ENCODE data around the gene MACROD2. TPM values are rescaled to one million over a fixed set of nuclear protein-coding genes. Genes with fewer than 3 reads are reported as not detected.

Gene MACROD2
- total and polyA plus RNA-seq, 11 donors, result 0.54 to 5.4 (median 2.4) TPM

GRCh38 chr20:14859627-14860026 is 864.3 kb downstream of the MACROD2 start:
- no peak for TF ChIP-seq POLR2A (IDR thresholded peaks at IDR 0.05)
- TF ChIP-seq CTCF (IDR thresholded peaks at IDR 0.05), result no peak
- Histone ChIP-seq H3K27ac (no peak overlapping the region), H3K4me1 (no peaks in the 10 kb centered on the region), H3K4me3 (no peak overlapping the region), H3K9me3 (no peaks in the 10 kb centered on the region), H3K27me3 (no peaks in the 10 kb centered on the region), H3K36me3 (no peaks in the 10 kb centered on the region)
- intact Hi-C loops (cut with DNase I), result loop anchor here in 1 of 10 donors (10.0 kb wide), 1 partner anchor 55 kb away; no protein-coding TSS in a partner anchor
- DNase-seq (no peak), ATAC-seq (no peak)

DNA sequence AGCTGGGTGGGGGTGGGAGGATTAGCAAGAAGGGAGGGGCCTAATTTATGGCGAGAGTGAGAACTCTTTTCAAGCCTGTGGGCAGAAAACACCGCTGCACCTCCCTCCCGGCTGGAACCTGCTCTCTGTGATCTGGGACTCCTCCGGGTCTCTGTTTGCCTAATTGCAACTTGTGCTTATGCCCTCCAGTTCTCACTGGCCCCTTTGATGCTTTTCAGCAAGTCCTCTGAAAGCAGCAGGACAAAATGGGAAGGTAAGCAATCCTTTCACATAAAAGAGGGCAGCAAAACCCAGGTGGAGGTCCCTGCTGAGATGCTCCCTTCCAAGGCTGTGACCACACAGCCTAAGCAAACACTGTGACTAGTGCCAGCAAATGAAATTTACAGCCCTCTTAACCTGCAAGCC is 865.1 kb downstream of the MACROD2 start:
- TF ChIP-seq CTCF (IDR thresholded peaks at IDR 0.05) (no peak), POLR2A (IDR thresholded peaks at IDR 0.05) (no peak)
- H3K4me1 ChIP-seq, result no peaks in the 10 kb centered on the region
- H3K9me3 ChIP-seq, result no peaks in the 10 kb centered on the region
- DNase-seq (no peak), ATAC-seq (no peak)
- no peak overlapping the region for H3K27ac ChIP-seq
- H3K27me3 ChIP-seq, result no peaks in the 10 kb centered on the region
- no peaks in the 10 kb centered on the region for H3K36me3 ChIP-seq
- WGBS, 4 donors, result 28 to 42% (median 35%) methylated on average over 4 of the region's 4 CpGs
- no peak overlapping the region for H3K4me3 ChIP-seq
- intact Hi-C loops (cut with DNase I), result loop anchor here in 1 of 10 donors (10.0 kb wide), 1 partner anchor 54 kb away; no protein-coding TSS in a partner anchor

DNA sequence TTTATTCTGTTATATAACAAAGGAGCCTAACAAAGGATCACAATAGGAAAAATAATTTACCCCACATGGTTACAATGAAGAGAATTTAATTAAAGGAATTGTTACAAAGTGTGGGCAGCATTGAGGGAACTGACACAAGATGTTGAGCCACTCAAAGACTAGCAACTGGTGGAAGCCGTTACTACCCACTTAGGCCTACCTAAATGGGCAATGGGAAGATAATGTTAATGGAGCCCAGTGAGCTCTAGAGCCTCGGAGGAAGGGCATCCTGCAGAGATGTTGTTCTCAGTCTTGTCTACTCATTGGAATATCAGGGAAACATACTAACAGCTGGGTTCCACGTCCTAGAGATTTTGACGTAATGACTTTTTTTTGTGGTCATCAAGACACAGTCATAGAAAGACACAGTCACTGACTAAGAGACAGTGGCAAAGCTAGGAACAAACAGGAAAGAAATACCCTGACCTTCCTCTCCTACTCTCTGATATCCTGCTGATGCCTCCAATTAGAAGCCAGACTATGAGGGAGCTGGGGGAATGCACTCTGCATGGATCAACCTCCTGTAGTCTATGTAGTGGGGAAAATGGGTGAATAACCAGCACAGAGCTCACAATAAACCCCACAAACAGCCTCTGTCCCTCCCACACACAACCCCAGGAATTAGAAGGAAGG is 865.8 kb downstream of the MACROD2 start:
- H3K27ac ChIP-seq, result no peak overlapping the region
- intact Hi-C loops (cut with DNase I), result loop anchor here in 1 of 10 donors (10.0 kb wide), 1 partner anchor 54 kb away; no protein-coding TSS in a partner anchor
- no peak for DNase-seq
- no peak for ATAC-seq
- no peak overlapping the region for H3K4me3 ChIP-seq
- WGBS, 4 donors, result 79 to 87% (median 80%) methylated on average over 4 of the region's 4 CpGs
- TF ChIP-seq POLR2A (IDR thresholded peaks at IDR 0.05), result no peak
- no peak for TF ChIP-seq CTCF (IDR thresholded peaks at IDR 0.05)
- H3K4me1 ChIP-seq, result no peaks in the 10 kb centered on the region
- no peaks in the 10 kb centered on the region for H3K36me3 ChIP-seq
- no peaks in the 10 kb centered on the region for H3K27me3 ChIP-seq
- no peaks in the 10 kb centered on the region for H3K9me3 ChIP-seq

GRCh38 chr20:14865169-14865568 is 869.9 kb downstream of the MACROD2 start:
- intact Hi-C loops (cut with DNase I), result loop anchor here in 2 of 10 donors (5.0 to 10.0 kb wide), 2 partner anchors 37 to 50 kb away; no protein-coding TSS in a partner anchor
- 61 to 72% (median 67%) methylated on average over 3 of the region's 3 CpGs for WGBS, 4 donors
- DNase-seq, result no peak

More at GRCh38 chr20:14865169-14865568, 869.9 kb downstream of the MACROD2 start:
- H3K27ac ChIP-seq, result no peak overlapping the region
- no peak for ATAC-seq
- no peaks in the 10 kb centered on the region for H3K9me3 ChIP-seq
- TF ChIP-seq CTCF (IDR thresholded peaks at IDR 0.05) (no peak), POLR2A (IDR thresholded peaks at IDR 0.05) (no peak)
- H3K4me3 ChIP-seq, result no peak overlapping the region
- H3K27me3 ChIP-seq, result no peaks in the 10 kb centered on the region
- H3K36me3 ChIP-seq, result no peaks in the 10 kb centered on the region
- H3K4me1 ChIP-seq, result no peaks in the 10 kb centered on the region
